PC-9 (cell line): ENCODE results near the gene MAGI3. TPM values are rescaled to one million over a fixed set of nuclear protein-coding genes. Genes with fewer than 3 reads are reported as not detected.

ENCODE experiments used
- BruUV-seq: library from RNA; stranded (reverse); fragments of 400-500 nt; replicated peaks from 2 replicates; lab custom pipeline; 2021; lab: Mats Ljungman, UMichigan
- CTCF ChIA-PET: fragments of 300-600 bp; sonication (Branson Sonifier 250); formaldehyde crosslinking; loops from one replicate; lab custom pipeline; 2022; ENCODE audit warnings: antibody characterized with exemption; lab: Charles Lee
- POLR2A ChIA-PET: fragments of 300-600 bp; sonication (Branson Sonifier 250); formaldehyde crosslinking; loops from one replicate; lab custom pipeline; 2022; ENCODE audit warnings: antibody characterized with exemption; ENCODE audit not compliant: unreplicated experiment; lab: Charles Lee
- DNase-seq, 2 experiments: peaks; one replicate each; pipeline versions ENCODE4 v3.0.0 to v3.0.0-alpha.2; 2015 to 2022; ENCODE audit warnings: mixed read lengths in 1 of 2
- H2AFZ ChIP-seq: fragments of 200-600 bp; sonication (generic); 2 replicates; pipeline ENCODE4 v1.8.1; 2017; ENCODE audit warnings: antibody characterized with exemption
- H3F3A ChIP-seq: fragments of 200-600 bp; sonication (generic); 2 replicates; pipeline ENCODE4 v1.8.1; 2017; ENCODE audit warnings: antibody characterized with exemption, mild to moderate bottlenecking, low read depth; ENCODE audit not compliant: insufficient read depth
- H3K27ac ChIP-seq: fragments of 200-600 bp; sonication (generic); 2 replicates; pipeline ENCODE4 v1.6.1; 2016; ENCODE audit warnings: mixed run types
- H3K27me3 ChIP-seq: fragments of 200-600 bp; sonication (generic); 2 replicates; pipeline ENCODE4 v1.6.1; 2016; ENCODE audit warnings: low read depth, mixed run types; ENCODE audit not compliant: insufficient read depth
- H3K36me3 ChIP-seq: fragments of 200-600 bp; sonication (generic); 2 replicates; pipeline ENCODE4 v1.6.1; 2016; ENCODE audit warnings: low read depth, mixed run types
- H3K4me1 ChIP-seq: fragments of 200-600 bp; sonication (generic); replicated peaks from 2 replicates; pipeline ENCODE4 v1.6.1; 2016; ENCODE audit warnings: mixed run types; ENCODE audit not compliant: insufficient read depth
- H3K4me2 ChIP-seq: fragments of 200-600 bp; sonication (generic); 2 replicates; pipeline ENCODE4 v1.6.1; 2017; ENCODE audit warnings: mixed run types
- H3K4me3 ChIP-seq: fragments of 200-600 bp; sonication (generic); 2 replicates; pipeline ENCODE4 v1.6.1; 2016; ENCODE audit warnings: mixed run types
- H3K79me2 ChIP-seq: fragments of 200-600 bp; sonication (generic); 2 replicates; pipeline ENCODE4 v1.6.1; 2017; ENCODE audit warnings: low read depth, mixed run types
- H3K9me2 ChIP-seq: fragments of 200-600 bp; sonication (generic); 2 replicates; pipeline ENCODE4 v1.8.1; 2017; ENCODE audit warnings: mild to moderate bottlenecking; ENCODE audit not compliant: insufficient read depth
- H3K9me3 ChIP-seq: fragments of 200-600 bp; sonication (generic); 2 replicates; pipeline ENCODE4 v1.8.1; 2016; ENCODE audit warnings: low read depth; ENCODE audit not compliant: insufficient read depth
- H4K20me1 ChIP-seq: fragments of 200-600 bp; sonication (generic); 2 replicates; pipeline ENCODE4 v1.8.1; 2017; ENCODE audit not compliant: insufficient read depth
- EZH2 ChIP-seq: fragments of 200-600 bp; sonication (generic); IDR thresholded peaks from 2 replicates; pipeline ENCODE4 v1.8.0; 2017; ENCODE audit warnings: antibody characterized with exemption, low read depth
- intact Hi-C: fragments of 100-400 bp; cut with micrococcal nuclease; formaldehyde crosslinking; loops from one replicate; pipeline ENCODE4 v1.10.0; 2022; ENCODE audit not compliant: unreplicated experiment
- total RNA-seq: library from RNA; stranded (reverse); gene quantifications from 2 replicates; pipeline ENCODE4 v1.2.3, GENCODE V29; 2021
- TF ChIP-seq, protein P1 (sequence below): fragments of 200-600 bp; sonication (generic); conservative IDR thresholded peaks from 2 replicates; pipeline ENCODE4 v1.6.1; 2017; ENCODE audit warnings: mixed run types, antibody characterized with exemption, mild to moderate bottlenecking, moderate library complexity

Gene MAGI3
- total RNA-seq, 1 experiment from 2014 or later, result 17.3 TPM

DNA sequence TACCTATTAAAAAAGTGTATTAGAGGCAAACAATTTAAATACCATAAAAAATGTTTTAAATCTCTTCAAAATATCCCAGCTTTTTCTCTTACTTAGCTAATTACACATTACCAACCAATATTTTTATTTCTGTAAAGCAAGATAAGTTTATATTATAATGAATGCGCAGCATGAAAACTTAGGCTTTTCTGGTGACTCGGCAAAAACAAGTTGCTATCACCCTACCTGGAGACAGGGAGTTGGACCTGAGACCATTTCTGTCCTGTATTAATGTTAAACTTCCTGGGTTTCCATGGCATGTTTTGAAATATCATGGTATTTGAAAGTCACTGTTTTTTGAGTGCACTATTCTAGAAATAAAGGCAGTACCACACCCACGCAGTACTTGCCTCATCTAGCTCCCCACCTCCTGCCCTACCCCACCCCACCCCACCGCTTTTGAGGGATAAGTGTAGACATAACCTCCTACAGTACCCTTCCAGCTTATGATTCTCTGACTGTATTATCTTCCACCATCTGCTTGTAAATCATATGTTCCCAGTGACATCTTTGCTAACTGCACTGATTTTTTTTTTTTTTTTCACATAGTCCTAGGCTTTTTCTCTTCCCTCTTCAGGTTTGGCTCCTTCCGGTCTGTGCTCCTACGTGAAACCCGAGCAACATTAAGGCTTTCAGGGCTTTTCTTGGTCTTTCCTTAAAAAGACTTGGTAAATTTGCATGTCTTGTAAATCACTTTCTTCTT, 291.5 kb downstream of the MAGI3 start:
- Histone ChIP-seq H3K27me3 (no peaks in the 10 kb centered on the region), H3K9me3 (no peaks in the 10 kb centered on the region), H4K20me1 (no peaks in the 10 kb centered on the region), H3K4me2 (no peak overlapping the region), H3K9me2 (no peaks in the 10 kb centered on the region), H3K27ac (no peak overlapping the region), H3K4me1 (no peaks in the 10 kb centered on the region), H3F3A (no peaks in the 10 kb centered on the region), H3K36me3 (no peaks in the 10 kb centered on the region), H2AFZ (no peak overlapping the region), H3K4me3 (no peak overlapping the region), H3K79me2 (no peaks in the 10 kb centered on the region)
- CTCF ChIA-PET, result no interaction called here
- no peak for TF ChIP-seq EZH2
- TF ChIP-seq, protein P1, sequence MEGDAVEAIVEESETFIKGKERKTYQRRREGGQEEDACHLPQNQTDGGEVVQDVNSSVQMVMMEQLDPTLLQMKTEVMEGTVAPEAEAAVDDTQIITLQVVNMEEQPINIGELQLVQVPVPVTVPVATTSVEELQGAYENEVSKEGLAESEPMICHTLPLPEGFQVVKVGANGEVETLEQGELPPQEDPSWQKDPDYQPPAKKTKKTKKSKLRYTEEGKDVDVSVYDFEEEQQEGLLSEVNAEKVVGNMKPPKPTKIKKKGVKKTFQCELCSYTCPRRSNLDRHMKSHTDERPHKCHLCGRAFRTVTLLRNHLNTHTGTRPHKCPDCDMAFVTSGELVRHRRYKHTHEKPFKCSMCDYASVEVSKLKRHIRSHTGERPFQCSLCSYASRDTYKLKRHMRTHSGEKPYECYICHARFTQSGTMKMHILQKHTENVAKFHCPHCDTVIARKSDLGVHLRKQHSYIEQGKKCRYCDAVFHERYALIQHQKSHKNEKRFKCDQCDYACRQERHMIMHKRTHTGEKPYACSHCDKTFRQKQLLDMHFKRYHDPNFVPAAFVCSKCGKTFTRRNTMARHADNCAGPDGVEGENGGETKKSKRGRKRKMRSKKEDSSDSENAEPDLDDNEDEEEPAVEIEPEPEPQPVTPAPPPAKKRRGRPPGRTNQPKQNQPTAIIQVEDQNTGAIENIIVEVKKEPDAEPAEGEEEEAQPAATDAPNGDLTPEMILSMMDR, result no peak
- POLR2A ChIA-PET, result interaction anchor here (0.6 to 0.9 kb wide), 3 partner anchors 250 to 726 kb away, joined by 3 to 6 read pairs (median 4); partner anchors contain the start of gene SLC16A1
- intact Hi-C loops, result no loop called here
- no peak for DNase-seq
- no TSS peak for BruUV-seq

DNA sequence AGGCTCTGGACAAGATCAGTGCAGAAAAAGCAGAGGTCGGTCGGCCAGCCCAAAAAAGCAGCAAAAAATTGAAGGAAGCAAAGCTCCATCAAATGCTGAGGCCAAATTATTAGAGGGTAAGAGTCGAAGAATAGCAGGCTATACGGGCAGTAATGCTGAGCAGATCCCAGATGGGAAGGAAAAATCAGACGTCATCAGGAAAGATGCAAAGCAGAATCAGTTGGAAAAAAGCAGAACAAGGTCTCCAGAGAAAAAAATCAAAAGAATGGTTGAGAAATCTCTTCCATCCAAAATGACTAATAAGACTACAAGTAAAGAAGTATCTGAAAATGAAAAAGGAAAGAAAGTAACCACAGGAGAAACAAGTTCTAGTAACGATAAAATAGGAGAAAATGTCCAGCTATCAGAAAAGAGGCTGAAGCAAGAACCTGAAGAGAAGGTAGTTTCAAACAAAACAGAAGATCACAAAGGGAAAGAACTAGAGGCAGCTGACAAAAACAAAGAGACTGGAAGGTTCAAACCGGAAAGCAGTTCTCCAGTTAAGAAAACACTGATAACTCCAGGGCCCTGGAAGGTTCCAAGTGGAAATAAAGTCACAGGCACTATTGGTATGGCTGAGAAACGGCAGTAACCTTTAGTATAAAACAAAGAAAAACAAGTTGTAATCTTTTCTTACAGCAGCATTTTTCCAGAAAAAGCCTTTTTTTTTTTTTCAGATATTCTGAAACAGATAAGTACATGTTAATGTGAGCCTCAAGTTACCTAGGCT, 293.3 kb downstream of the MAGI3 start:
- CTCF ChIA-PET, result interaction anchor here (0.7 kb wide), 1 partner anchor 662 kb away, joined by 5 read pairs; no protein-coding TSS in a partner anchor
- no peaks in the 10 kb centered on the region for H3K79me2 ChIP-seq
- no peak overlapping the region for H3K27ac ChIP-seq
- no peak for TF ChIP-seq EZH2
- TF ChIP-seq, protein P1, result no peak
- H4K20me1 ChIP-seq, result no peaks in the 10 kb centered on the region
- DNase-seq, result no peak
- intact Hi-C loops, result no loop called here
- H3K27me3 ChIP-seq, result no peaks in the 10 kb centered on the region
- H3K9me2 ChIP-seq, result no peaks in the 10 kb centered on the region
- no TSS peak for BruUV-seq
- no peak overlapping the region for H3K4me3 ChIP-seq
- no peak overlapping the region for H3K4me2 ChIP-seq
- H2AFZ ChIP-seq, result no peak overlapping the region
- no peaks in the 10 kb centered on the region for H3K36me3 ChIP-seq
- no peaks in the 10 kb centered on the region for H3F3A ChIP-seq
- H3K9me3 ChIP-seq, result no peaks in the 10 kb centered on the region
- H3K4me1 ChIP-seq, result no peaks in the 10 kb centered on the region
- POLR2A ChIA-PET, result no interaction called here

DNA sequence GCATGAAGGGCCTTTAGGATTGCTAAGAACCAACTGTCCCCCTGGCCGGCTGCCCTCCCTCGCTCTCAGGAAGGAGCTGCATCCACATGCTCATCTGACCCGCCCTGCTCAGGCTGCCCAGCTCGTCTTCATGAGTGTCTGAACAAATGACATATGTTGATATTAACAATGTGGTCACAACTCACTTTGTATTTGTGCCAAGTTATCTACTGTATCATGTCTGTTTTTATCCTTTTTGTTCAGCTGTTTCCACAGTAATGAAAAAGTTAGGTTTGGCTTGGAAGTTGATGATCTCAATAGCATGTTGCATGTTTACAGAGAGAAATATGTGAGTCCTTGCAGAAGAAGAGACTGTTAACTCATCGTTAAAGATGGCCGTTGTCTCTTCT, 293.8 kb downstream of the MAGI3 start:
- H3K9me2 ChIP-seq, result no peaks in the 10 kb centered on the region
- no peaks in the 10 kb centered on the region for H3K79me2 ChIP-seq
- no peak overlapping the region for H3K4me2 ChIP-seq
- H3K9me3 ChIP-seq, result no peaks in the 10 kb centered on the region
- no peaks in the 10 kb centered on the region for H3K4me1 ChIP-seq
- BruUV-seq, result no TSS peak
- intact Hi-C loops, result no loop called here
- no peaks in the 10 kb centered on the region for H3K36me3 ChIP-seq
- DNase-seq, result no peak
- no peaks in the 10 kb centered on the region for H3F3A ChIP-seq
- TF ChIP-seq EZH2, result no peak
- TF ChIP-seq, protein P1, result no peak
- H3K27ac ChIP-seq, result no peak overlapping the region
- no peaks in the 10 kb centered on the region for H3K27me3 ChIP-seq
- no peak overlapping the region for H2AFZ ChIP-seq
- no peaks in the 10 kb centered on the region for H4K20me1 ChIP-seq
- ChIA-PET POLR2A (interaction anchor here (0.6 kb wide), 1 partner anchor 434 kb away, joined by 5 read pairs; no protein-coding TSS in a partner anchor), CTCF (interaction anchor here (0.7 kb wide), 1 partner anchor 663 kb away, joined by 5 read pairs; no protein-coding TSS in a partner anchor)
- no peak overlapping the region for H3K4me3 ChIP-seq
